IMR-90 (cell line): ENCODE data around the gene ABCA4. TPM values are rescaled to one million over a fixed set of nuclear protein-coding genes. Genes with fewer than 3 reads are reported as not detected.

Experiments
- ATAC-seq: fragments of 200-7000 bp; cut with Tn5 transposase; 2 replicates; pipeline ENCODE4 v1.9.1; 2020; ENCODE audit warnings: low read depth, mild to moderate bottlenecking, moderate library complexity
- BruUV-seq: library from RNA; stranded (reverse); fragments of 400-500 nt; replicated peaks from 2 replicates; lab custom pipeline; 2021; lab: Mats Ljungman, UMichigan
- CTCF ChIA-PET: fragments of 300-600 bp; formaldehyde crosslinking; extraction: SDS; loops from one replicate; lab custom pipeline; 2021; ENCODE audit warnings: antibody characterized with exemption; lab: Yijun Ruan, JAX
- POLR2A ChIA-PET: fragments of 300-600 bp; sonication (Branson Sonifier 250); formaldehyde crosslinking; loops from one replicate; lab custom pipeline; 2022; ENCODE audit warnings: antibody characterized with exemption; ENCODE audit not compliant: unreplicated experiment; lab: Charles Lee
- DNase-seq: peaks from one replicate; pipeline ENCODE4 v3.0.0; 2013
- H2AFZ ChIP-seq: replicated peaks from 2 replicates; pipeline ENCODE3; 2013; ENCODE audit warnings: low read length, mild to moderate bottlenecking; ENCODE audit not compliant: poor library complexity
- H2AK5ac ChIP-seq: 2 replicates; pipeline ENCODE4 v1.6.1; 2013; ENCODE audit warnings: low read depth, low read length, inconsistent platforms
- H2AK9ac ChIP-seq: replicated peaks from 2 replicates; pipeline ENCODE3; 2013; ENCODE audit warnings: mild to moderate bottlenecking, low read depth, low read length, moderate library complexity; ENCODE audit not compliant: poor library complexity
- H2BK120ac ChIP-seq: 2 replicates; pipeline ENCODE4 v1.6.1; 2013; ENCODE audit warnings: low read depth, low read length, inconsistent platforms
- H2BK15ac ChIP-seq: 3 replicates; pipeline ENCODE4 v1.6.1; 2013; ENCODE audit warnings: low read depth, low read length, inconsistent platforms
- H2BK20ac ChIP-seq: 2 replicates; pipeline ENCODE4 v1.6.1; 2013; ENCODE audit warnings: low read depth, mild to moderate bottlenecking, inconsistent platforms, low read length, moderate library complexity
- H2BK5ac ChIP-seq: 2 replicates; pipeline ENCODE4 v1.6.1; 2013; ENCODE audit warnings: mild to moderate bottlenecking, low read depth, low read length, inconsistent platforms; ENCODE audit not compliant: poor library complexity, severe bottlenecking
- H3K14ac ChIP-seq: replicated peaks from 2 replicates; pipeline ENCODE4 v1.6.1; 2013; ENCODE audit warnings: low read depth, low read length, inconsistent platforms
- H3K18ac ChIP-seq: 2 replicates; pipeline ENCODE4 v1.6.1; 2013; ENCODE audit warnings: low read depth, low read length, control low read depth
- H3K23ac ChIP-seq: 2 replicates; pipeline ENCODE4 v1.6.1; 2013; ENCODE audit warnings: low read depth, low read length, inconsistent platforms
- H3K27ac ChIP-seq: 2 replicates; pipeline ENCODE4 v1.5.1; 2013; ENCODE audit warnings: mild to moderate bottlenecking, control low read depth, low read length; ENCODE audit not compliant: insufficient read depth
- H3K27me3 ChIP-seq: 2 replicates; pipeline ENCODE4 v1.6.1; 2013; ENCODE audit warnings: low read length; ENCODE audit not compliant: control insufficient read depth, insufficient read depth
- H3K36me3 ChIP-seq: 2 replicates; pipeline ENCODE4 v1.6.1; 2013; ENCODE audit warnings: low read length, mixed read lengths; ENCODE audit not compliant: control insufficient read depth, insufficient read depth
- H3K4ac ChIP-seq: 2 replicates; pipeline ENCODE4 v1.6.1; 2013; ENCODE audit warnings: low read depth, low read length, inconsistent platforms
- H3K4me1 ChIP-seq: 2 replicates; pipeline ENCODE4 v1.6.1; 2013; ENCODE audit warnings: low read length, mixed read lengths; ENCODE audit not compliant: control insufficient read depth, insufficient read depth
- H3K4me2 ChIP-seq: 2 replicates; pipeline ENCODE4 v1.6.1; 2013; ENCODE audit warnings: low read depth, mild to moderate bottlenecking, control low read depth, low read length, moderate library complexity
- H3K4me3 ChIP-seq: 2 replicates; pipeline ENCODE4 v1.5.1; 2013; ENCODE audit warnings: low read depth, mild to moderate bottlenecking, control low read depth, low read length, moderate library complexity; ENCODE audit not compliant: insufficient read depth
- H3K56ac ChIP-seq: 2 replicates; pipeline ENCODE4 v1.6.1; 2013; ENCODE audit warnings: low read length, inconsistent platforms; ENCODE audit not compliant: insufficient read depth; ENCODE audit errors: extremely low read depth
- H3K79me1 ChIP-seq, 2 experiments: 2 replicates each; pipeline ENCODE4 v1.6.1; 2013; ENCODE audit warnings: low read length in 2 of 2, inconsistent platforms in 1 of 2, low read depth in 1 of 2
- H3K9ac ChIP-seq: 2 replicates; pipeline ENCODE4 v1.6.1; 2013; ENCODE audit warnings: low read depth, low read length, control low read depth
- H3K9me1 ChIP-seq: 2 replicates; pipeline ENCODE4 v1.6.1; 2013; ENCODE audit warnings: low read length, inconsistent platforms; ENCODE audit not compliant: insufficient read depth
- H3K9me3 ChIP-seq: 2 replicates; pipeline ENCODE4 v1.6.1; 2013; ENCODE audit warnings: low read length; ENCODE audit not compliant: control insufficient read depth, insufficient read depth
- H4K20me1 ChIP-seq: 2 replicates; pipeline ENCODE4 v1.6.1; 2013; ENCODE audit warnings: low read length, inconsistent platforms; ENCODE audit not compliant: insufficient read depth
- H4K5ac ChIP-seq: 2 replicates; pipeline ENCODE4 v1.6.1; 2013; ENCODE audit warnings: mild to moderate bottlenecking, low read depth, low read length, control low read depth
- H4K8ac ChIP-seq, 2 experiments: 2 replicates each; pipeline ENCODE4 v1.6.1; 2013; ENCODE audit warnings: low read depth in 2 of 2, low read length in 2 of 2, control low read depth in 1 of 2, inconsistent platforms in 1 of 2
- H4K91ac ChIP-seq: 2 replicates; pipeline ENCODE4 v1.6.1; 2013; ENCODE audit warnings: low read depth, low read length, inconsistent platforms; ENCODE audit not compliant: insufficient read depth
- CHD1 ChIP-seq: IDR thresholded peaks from 2 replicates; pipeline ENCODE4 v1.6.1; 2012; ENCODE audit warnings: low read depth, low read length, improper control_type of control experiment
- FOS ChIP-seq: fragments of 150-350 bp; IDR thresholded peaks from 2 replicates; pipeline ENCODE4 v1.6.1; 2016; ENCODE audit warnings: low read depth, low read length
- MXI1 ChIP-seq: IDR thresholded peaks from 2 replicates; pipeline ENCODE4 v1.6.1; 2012; ENCODE audit warnings: low read depth, mild to moderate bottlenecking, low read length, moderate library complexity, borderline replicate concordance
- POLR2A ChIP-seq: IDR thresholded peaks from 2 replicates; pipeline ENCODE4 v1.6.1; 2012; ENCODE audit warnings: mild to moderate bottlenecking, low read depth, low read length
- RAD21 ChIP-seq: IDR thresholded peaks from 2 replicates; pipeline ENCODE4 v1.6.1; 2012; ENCODE audit warnings: low read length, improper control_type of control experiment
- RFX5 ChIP-seq: IDR thresholded peaks from 2 replicates; pipeline ENCODE4 v1.8.0; 2012; ENCODE audit warnings: low read depth, mild to moderate bottlenecking, low read length, moderate library complexity
- WGBS, 2 experiments: methylation state at CpG; one replicate each; pipeline versions ENCODE4 v1.1.5 to v1.1.7; 2013; ENCODE audit warnings: missing lambda C conversion rate in 2 of 2; ENCODE audit not compliant: insufficient read length in 1 of 2; ENCODE audit errors: extremely low coverage in 2 of 2; 5-methylcytosine and 5-hydroxymethylcytosine counted together
- dilution Hi-C: fragments of 300-500 bp; cut with HindIII; formaldehyde crosslinking; loops from one replicate; pipeline ENCODE4 v1.14.3; 2018; ENCODE audit warnings: low sequenced_read_pairs; ENCODE audit not compliant: unreplicated experiment
- in situ Hi-C: fragments of 300-500 bp; cut with MboI; formaldehyde crosslinking; loops from 3 replicates; pipeline ENCODE4 v1.14.3; 2019; ENCODE audit warnings: low sequenced_read_pairs, inconsistent platforms, mixed read lengths
- intact Hi-C: fragments of 100-400 bp; cut with micrococcal nuclease; formaldehyde crosslinking; loops from 2 replicates; pipeline ENCODE4 v1.10.0; 2022
- polyA plus RNA-seq, 3 experiments: library from polyadenylated mRNA; depleted of rRNA; stranded (reverse); fragments of >200 nt; gene quantifications; 2 replicates each; pipeline ENCODE4 v1.2.3, GENCODE V29; 2012; ENCODE audit warnings: low replicate concordance in 1 of 3
- total RNA-seq: library from RNA; depleted of rRNA; stranded (reverse); fragments of >200 nt; gene quantifications from 2 replicates; pipeline ENCODE4 v1.2.3, GENCODE V29; 2012
- TF ChIP-seq, protein P1 (sequence below): fragments of 150-350 bp; IDR thresholded peaks from 2 replicates; pipeline ENCODE4 v1.6.1; 2016; ENCODE audit warnings: low read depth, mild to moderate bottlenecking, low read length, moderate library complexity, borderline replicate concordance

The ABCA4 gene
- total and polyA plus RNA-seq, 2 of the 4 experiments (the other 2 are of a cell fraction): under 0.01 to 0.36 TPM

DNA sequence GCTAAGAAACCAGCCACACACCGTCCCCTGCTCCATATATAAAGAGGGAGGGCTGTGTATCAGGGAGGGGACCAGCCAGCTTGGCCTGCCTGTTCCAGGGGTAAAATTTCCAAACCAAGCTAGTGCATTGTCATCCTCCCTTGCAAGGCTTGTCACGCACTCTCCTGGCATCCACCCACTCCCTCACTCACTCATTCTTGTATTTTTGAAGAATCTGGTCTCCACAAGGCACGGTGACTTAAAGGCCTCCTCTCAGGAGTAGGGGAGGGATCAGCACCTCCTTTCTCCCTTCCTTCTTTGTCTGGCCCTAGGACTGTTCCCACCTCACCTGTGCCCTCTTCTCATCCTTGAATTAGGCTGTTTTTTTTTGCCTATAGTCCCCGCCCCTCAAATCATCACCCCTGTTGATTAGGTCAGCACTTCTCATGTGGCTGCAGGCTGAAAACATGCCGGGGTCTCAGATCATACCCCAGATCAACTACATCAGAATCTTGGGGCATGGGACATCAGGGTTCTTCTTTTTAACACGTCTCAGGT, 5.0 kb downstream of the ABCA4 start:
- Histone ChIP-seq H3K23ac (no peak overlapping the region), H3K56ac (no peak overlapping the region), H3K79me1 (no peaks in the 10 kb centered on the region), H4K8ac (no peak overlapping the region), H2AK9ac (no peak overlapping the region), H3K27me3 (peaks cover 21% of the 10 kb centered on the region), H3K4ac (no peak overlapping the region), H2AK5ac (no peak overlapping the region), H3K9me1 (no peaks in the 10 kb centered on the region), H2BK20ac (no peak overlapping the region), H4K91ac (no peak overlapping the region), H3K4me3 (no peak overlapping the region), H3K18ac (no peak overlapping the region), H2BK120ac (no peak overlapping the region), H3K9me3 (no peaks in the 10 kb centered on the region), H3K27ac (no peak overlapping the region), H3K14ac (no peak overlapping the region), H3K9ac (no peak overlapping the region), H2BK15ac (no peak overlapping the region), H4K5ac (no peak overlapping the region), H3K4me1 (peaks cover 3% of the 10 kb centered on the region; the same call in 1 of the 2 replicates), H3K36me3 (no peaks in the 10 kb centered on the region), H2AFZ (no peak overlapping the region), H2BK5ac (no peak overlapping the region), H4K20me1 (no peaks in the 10 kb centered on the region), H3K4me2 (no peak overlapping the region)
- in situ Hi-C loops: no loop called here
- CTCF ChIA-PET: no interaction called here
- TF ChIP-seq MXI1 (no peak), POLR2A (no peak), CHD1 (no peak), FOS (no peak), RAD21 (no peak), RFX5 (no peak)
- TF ChIP-seq, protein P1, sequence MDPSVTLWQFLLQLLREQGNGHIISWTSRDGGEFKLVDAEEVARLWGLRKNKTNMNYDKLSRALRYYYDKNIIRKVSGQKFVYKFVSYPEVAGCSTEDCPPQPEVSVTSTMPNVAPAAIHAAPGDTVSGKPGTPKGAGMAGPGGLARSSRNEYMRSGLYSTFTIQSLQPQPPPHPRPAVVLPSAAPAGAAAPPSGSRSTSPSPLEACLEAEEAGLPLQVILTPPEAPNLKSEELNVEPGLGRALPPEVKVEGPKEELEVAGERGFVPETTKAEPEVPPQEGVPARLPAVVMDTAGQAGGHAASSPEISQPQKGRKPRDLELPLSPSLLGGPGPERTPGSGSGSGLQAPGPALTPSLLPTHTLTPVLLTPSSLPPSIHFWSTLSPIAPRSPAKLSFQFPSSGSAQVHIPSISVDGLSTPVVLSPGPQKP: no peak
- DNase-seq (peak; percentile 17), ATAC-seq (no peak)
- POLR2A ChIA-PET: no interaction called here
- WGBS, 2 experiments: no CpG with 5 or more reads among the region's 6 CpGs
- intact Hi-C loops: no loop called here
- no TSS peak for BruUV-seq
- dilution Hi-C loops: no loop called here
